ENCODE data around the gene ELFN1.

ELFN1 gene

DNA sequence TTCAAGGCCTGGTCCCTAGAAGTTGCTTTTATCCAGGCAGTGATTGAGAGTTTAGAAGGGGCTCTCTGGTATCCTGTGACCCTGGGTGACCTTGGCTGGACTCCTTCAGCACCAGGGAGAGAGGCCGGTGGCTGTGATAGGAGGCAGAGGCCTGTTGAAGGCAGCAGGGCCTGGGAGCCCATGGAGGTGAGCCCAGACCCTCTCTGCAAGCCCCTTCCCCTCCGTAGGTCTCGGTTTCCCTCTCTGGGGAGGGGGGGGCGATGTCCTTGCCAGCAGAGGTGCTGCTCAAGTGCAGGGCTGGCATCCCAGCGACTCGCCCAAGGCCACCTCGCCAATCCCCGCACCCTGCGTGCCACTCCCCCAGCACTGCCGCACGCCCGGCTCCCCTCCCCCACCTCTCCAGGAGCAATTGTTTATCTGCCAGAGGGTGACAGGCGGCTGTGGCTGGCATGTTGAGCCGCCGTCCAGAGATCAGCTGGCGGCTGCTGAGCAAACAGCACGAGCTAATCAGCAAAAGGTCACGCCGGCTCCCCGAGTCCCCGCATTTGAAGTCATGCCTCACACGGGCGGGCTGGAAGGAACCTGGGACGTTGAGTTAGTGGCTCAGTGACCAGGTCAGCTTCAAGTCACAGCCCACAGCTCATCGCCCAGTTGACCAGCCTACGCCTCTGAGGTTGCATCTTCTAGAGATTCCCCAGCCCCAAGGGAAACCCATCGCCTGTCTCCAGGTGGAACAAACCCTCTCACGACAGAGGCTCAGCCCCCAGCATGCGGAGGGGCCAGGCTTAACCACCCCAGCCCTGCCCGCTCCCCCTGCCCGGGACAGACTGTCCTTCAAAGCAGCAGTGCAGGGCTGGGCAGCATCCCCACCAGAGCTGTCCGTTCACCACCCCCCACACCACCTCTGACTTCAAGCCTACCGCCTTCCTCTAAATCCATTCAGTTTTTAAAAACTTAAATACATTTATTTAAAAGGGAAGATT, 43.7 kb downstream of the ELFN1 start:
- H3K27ac ChIP-seq (ENCODE audit: low read depth, low read length) = no peak overlapping the region
- H2BK15ac ChIP-seq (replicated peaks; ENCODE audit: low read depth) = no peak overlapping the region
- peak overlapping the region; percentile 13 for H3K9ac ChIP-seq (ENCODE audit: low read length)
- DNase-seq = peak; percentile 82
- no peak overlapping the region for H3K4me3 ChIP-seq (ENCODE audit: low read length)
- no peak overlapping the region for H3K4ac ChIP-seq (ENCODE audit: low read depth, low read length)
- no CpG with 5 or more reads among the region's 33 CpGs for WGBS (ENCODE audit: extremely low coverage, insufficient coverage, low lambda C conversion rate)
- no peak overlapping the region for H2BK120ac ChIP-seq (ENCODE audit: low read depth, low read length)
- H3K56ac ChIP-seq (ENCODE audit: low read length) = peak overlapping the region; percentile 78
- H4K8ac ChIP-seq (ENCODE audit: low read depth, low read length) = no peak overlapping the region
- H3K79me1 ChIP-seq (ENCODE audit: low read length) = no peaks in the 10 kb centered on the region
- no peaks in the 10 kb centered on the region for H3K27me3 ChIP-seq (ENCODE audit: insufficient read depth, low read length, poor library complexity)
- no peak overlapping the region for H3K18ac ChIP-seq (ENCODE audit: low read length)
- H2BK5ac ChIP-seq (ENCODE audit: low read length) = peak overlapping the region; percentile 39
- no peak overlapping the region for H4K5ac ChIP-seq (ENCODE audit: low read length)
- no peaks in the 10 kb centered on the region for H3K79me2 ChIP-seq (ENCODE audit: control insufficient read depth, insufficient read depth, low read length)
- no peaks in the 10 kb centered on the region for H3K36me3 ChIP-seq (ENCODE audit: control insufficient read depth, insufficient read depth, low read length)
- no peak overlapping the region for H2AK5ac ChIP-seq (ENCODE audit: low read length)
- H3K4me2 ChIP-seq (ENCODE audit: low read length) = no peak overlapping the region
- no peak overlapping the region for H3K23ac ChIP-seq (ENCODE audit: low read length)
- peaks cover 14% of the 10 kb centered on the region for H3K4me1 ChIP-seq (ENCODE audit: control insufficient read depth, low read depth, low read length)

DNA sequence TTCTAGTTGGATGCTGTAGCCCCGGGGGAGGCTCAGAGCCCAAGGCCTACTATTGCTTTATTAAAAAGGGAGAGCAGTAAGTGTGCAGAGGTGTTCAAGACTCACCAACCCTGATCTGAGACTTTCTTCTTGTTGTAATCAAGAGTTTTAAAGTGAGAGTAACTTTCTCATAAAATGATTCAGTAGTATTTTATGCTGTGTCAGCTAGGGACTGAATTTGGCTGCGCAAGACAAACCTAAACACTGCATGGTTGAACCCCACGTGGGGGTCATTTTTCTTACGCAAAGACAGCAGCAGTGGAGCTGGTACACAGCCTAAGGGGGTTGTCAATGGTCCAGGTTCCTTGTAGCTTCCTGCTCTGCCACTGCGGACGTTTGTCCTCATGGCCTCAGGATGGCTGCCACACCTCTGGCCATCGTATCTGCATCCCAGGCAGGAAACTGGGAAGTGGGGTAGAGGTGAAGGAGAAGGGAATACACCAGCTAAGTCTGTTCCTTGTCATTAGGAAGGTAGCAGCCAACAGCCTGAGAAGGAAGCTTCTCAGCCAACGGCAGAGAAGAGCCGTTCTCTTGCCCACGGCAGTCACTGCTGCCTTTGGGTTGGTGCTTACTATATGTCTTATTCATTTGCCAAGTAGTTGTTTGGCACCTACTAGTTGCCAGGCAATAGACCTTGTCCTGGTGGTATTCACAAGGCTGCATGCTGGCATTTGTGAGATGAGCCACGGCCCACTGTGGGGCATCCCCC, 44.7 kb downstream of the ELFN1 start:
- Histone ChIP-seq H3K4me2 (ENCODE audit: low read length) (no peak overlapping the region), H2BK120ac (ENCODE audit: low read depth, low read length) (no peak overlapping the region), H3K4me1 (ENCODE audit: control insufficient read depth, low read depth, low read length) (peaks cover 16% of the 10 kb centered on the region), H2BK15ac (replicated peaks; ENCODE audit: low read depth) (no peak overlapping the region), H3K4me3 (ENCODE audit: low read length) (no peak overlapping the region), H3K9ac (ENCODE audit: low read length) (no peak overlapping the region), H4K5ac (ENCODE audit: low read length) (no peak overlapping the region), H3K23ac (ENCODE audit: low read length) (no peak overlapping the region), H3K27me3 (ENCODE audit: insufficient read depth, low read length, poor library complexity) (no peaks in the 10 kb centered on the region), H2BK5ac (ENCODE audit: low read length) (peak overlapping the region; percentile 37), H2AK5ac (ENCODE audit: low read length) (peak overlapping the region; percentile 38), H3K18ac (ENCODE audit: low read length) (no peak overlapping the region), H3K27ac (ENCODE audit: low read depth, low read length) (no peak overlapping the region), H3K79me1 (ENCODE audit: low read length) (no peaks in the 10 kb centered on the region), H4K8ac (ENCODE audit: low read depth, low read length) (no peak overlapping the region), H3K56ac (ENCODE audit: low read length) (no peak overlapping the region), H3K79me2 (ENCODE audit: control insufficient read depth, insufficient read depth, low read length) (no peaks in the 10 kb centered on the region), H3K36me3 (ENCODE audit: control insufficient read depth, insufficient read depth, low read length) (no peaks in the 10 kb centered on the region), H3K4ac (ENCODE audit: low read depth, low read length) (no peak overlapping the region)
- no CpG with 5 or more reads among the region's 11 CpGs for WGBS (ENCODE audit: extremely low coverage, insufficient coverage, low lambda C conversion rate)
- DNase-seq = no peak

DNA sequence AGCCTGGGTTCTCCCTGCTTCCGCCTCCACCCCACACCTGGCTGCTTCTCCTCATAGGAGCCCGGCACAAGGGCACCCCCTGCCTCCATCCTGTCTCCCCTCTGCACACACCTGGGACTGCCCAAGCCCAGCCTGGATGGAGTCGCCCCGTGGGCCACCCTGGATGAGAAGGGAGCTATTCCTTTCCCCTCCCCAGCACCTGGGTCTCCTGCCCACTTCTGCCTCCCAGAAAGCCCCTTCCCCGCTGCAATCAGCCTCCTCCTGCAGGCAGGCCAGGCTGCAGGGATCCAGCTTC, 45.2 kb downstream of the ELFN1 start:
- DNase-seq = no peak

DNA sequence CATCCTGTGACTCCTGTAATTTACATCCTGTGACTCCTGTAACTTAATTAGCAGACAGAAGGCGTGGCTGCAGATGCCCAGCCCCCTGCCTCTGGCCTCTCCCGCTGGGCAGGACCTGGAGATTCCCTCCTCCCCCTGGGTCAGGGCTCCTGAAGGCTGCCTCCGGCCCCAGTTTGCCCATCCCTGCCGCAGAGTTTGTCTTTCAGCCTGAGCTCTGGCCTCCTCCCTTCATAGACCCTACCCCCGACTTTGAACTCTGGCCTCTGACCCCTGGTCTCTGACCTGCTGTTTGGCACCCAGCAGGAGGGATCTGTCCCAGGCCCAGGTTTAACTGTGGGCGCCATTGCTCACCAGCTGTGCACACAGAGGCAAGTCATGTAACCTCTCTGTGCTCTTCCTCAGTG, 45.6 kb downstream of the ELFN1 start:
- H4K5ac ChIP-seq (ENCODE audit: low read length) = no peak overlapping the region
- H3K4me1 ChIP-seq (ENCODE audit: control insufficient read depth, low read depth, low read length) = peaks cover 16% of the 10 kb centered on the region
- no peaks in the 10 kb centered on the region for H3K79me2 ChIP-seq (ENCODE audit: control insufficient read depth, insufficient read depth, low read length)
- DNase-seq = peak; percentile 66
- no peak overlapping the region for H2BK120ac ChIP-seq (ENCODE audit: low read depth, low read length)
- no peaks in the 10 kb centered on the region for H3K79me1 ChIP-seq (ENCODE audit: low read length)
- H2BK5ac ChIP-seq (ENCODE audit: low read length) = no peak overlapping the region
- no peak overlapping the region for H2AK5ac ChIP-seq (ENCODE audit: low read length)
- H3K4me3 ChIP-seq (ENCODE audit: low read length) = no peak overlapping the region
- H3K36me3 ChIP-seq (ENCODE audit: control insufficient read depth, insufficient read depth, low read length) = no peaks in the 10 kb centered on the region
- H3K4me2 ChIP-seq (ENCODE audit: low read length) = no peak overlapping the region
- H3K27ac ChIP-seq (ENCODE audit: low read depth, low read length) = no peak overlapping the region
- no CpG with 5 or more reads among the region's 6 CpGs for WGBS (ENCODE audit: extremely low coverage, insufficient coverage, low lambda C conversion rate)
- H3K23ac ChIP-seq (ENCODE audit: low read length) = no peak overlapping the region
- no peak overlapping the region for H3K4ac ChIP-seq (ENCODE audit: low read depth, low read length)
- H3K56ac ChIP-seq (ENCODE audit: low read length) = peak overlapping the region; percentile 6
- H3K27me3 ChIP-seq (ENCODE audit: insufficient read depth, low read length, poor library complexity) = no peaks in the 10 kb centered on the region
- H3K9ac ChIP-seq (ENCODE audit: low read length) = no peak overlapping the region
- no peak overlapping the region for H3K18ac ChIP-seq (ENCODE audit: low read length)
- H4K8ac ChIP-seq (ENCODE audit: low read depth, low read length) = no peak overlapping the region
- H2BK15ac ChIP-seq (replicated peaks; ENCODE audit: low read depth) = no peak overlapping the region

More for the DNA sequence above, 45.2 kb downstream of the ELFN1 start:
- H3K9ac ChIP-seq (ENCODE audit: low read length) = no peak overlapping the region
- peak overlapping the region; percentile 37 for H2BK5ac ChIP-seq (ENCODE audit: low read length)
- H3K4me3 ChIP-seq (ENCODE audit: low read length) = no peak overlapping the region
- peaks cover 16% of the 10 kb centered on the region for H3K4me1 ChIP-seq (ENCODE audit: control insufficient read depth, low read depth, low read length)
- WGBS (ENCODE audit: extremely low coverage, insufficient coverage, low lambda C conversion rate) = no CpG with 5 or more reads among the region's 5 CpGs
- H4K8ac ChIP-seq (ENCODE audit: low read depth, low read length) = no peak overlapping the region
- H3K79me2 ChIP-seq (ENCODE audit: control insufficient read depth, insufficient read depth, low read length) = no peaks in the 10 kb centered on the region
- no peak overlapping the region for H3K56ac ChIP-seq (ENCODE audit: low read length)
- H4K5ac ChIP-seq (ENCODE audit: low read length) = no peak overlapping the region
- no peak overlapping the region for H3K23ac ChIP-seq (ENCODE audit: low read length)
- H3K27ac ChIP-seq (ENCODE audit: low read depth, low read length) = no peak overlapping the region
- no peak overlapping the region for H3K18ac ChIP-seq (ENCODE audit: low read length)
- no peak overlapping the region for H3K4me2 ChIP-seq (ENCODE audit: low read length)
- no peak overlapping the region for H2BK120ac ChIP-seq (ENCODE audit: low read depth, low read length)
- no peaks in the 10 kb centered on the region for H3K79me1 ChIP-seq (ENCODE audit: low read length)
- no peak overlapping the region for H3K4ac ChIP-seq (ENCODE audit: low read depth, low read length)
- no peaks in the 10 kb centered on the region for H3K36me3 ChIP-seq (ENCODE audit: control insufficient read depth, insufficient read depth, low read length)
- H2AK5ac ChIP-seq (ENCODE audit: low read length) = peak overlapping the region; percentile 38
- H3K27me3 ChIP-seq (ENCODE audit: insufficient read depth, low read length, poor library complexity) = no peaks in the 10 kb centered on the region
- H2BK15ac ChIP-seq (replicated peaks; ENCODE audit: low read depth) = no peak overlapping the region

DNA sequence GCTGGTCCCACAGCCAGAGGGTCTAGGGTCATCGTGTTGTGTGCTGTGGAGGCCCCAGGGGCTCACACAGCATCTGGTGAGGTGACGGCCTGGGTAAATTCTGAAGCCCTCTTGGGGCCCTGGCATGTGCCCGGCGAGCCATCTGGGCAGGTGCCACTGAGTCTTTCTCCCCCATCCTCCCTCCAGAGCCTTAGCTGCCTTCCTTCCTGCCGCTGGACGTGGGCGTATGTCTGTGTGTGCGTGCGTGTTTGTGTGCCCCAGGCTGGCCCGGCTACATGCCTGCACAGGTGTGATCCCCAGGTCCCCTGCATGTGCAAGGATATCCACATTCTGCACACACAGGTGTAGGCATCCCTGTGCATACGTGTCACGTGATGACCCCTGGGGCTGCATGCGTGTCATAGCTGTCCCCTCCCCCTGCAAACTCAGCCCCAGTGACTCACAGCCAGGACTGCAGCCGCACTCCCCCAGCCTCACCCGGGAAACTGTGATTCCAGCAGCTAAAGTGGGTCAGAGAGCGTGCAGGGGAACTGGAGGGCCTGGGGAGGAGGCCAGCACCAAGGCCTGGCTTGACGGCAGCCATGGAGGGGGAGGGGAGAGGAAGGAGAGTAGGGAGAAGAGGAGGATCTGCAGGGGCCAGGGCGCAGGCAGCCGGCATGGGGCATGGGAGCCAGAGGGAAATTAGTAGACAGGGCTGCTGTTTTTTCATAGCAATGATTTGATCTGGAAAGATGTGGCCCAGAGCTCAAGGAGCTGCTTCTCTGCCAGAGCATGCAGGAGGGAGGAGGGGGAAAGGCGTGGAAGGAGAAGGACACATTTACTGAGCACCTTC, 46.4 kb downstream of the ELFN1 start:
- H4K5ac ChIP-seq (ENCODE audit: low read length) = no peak overlapping the region

More for the DNA sequence above, 46.4 kb downstream of the ELFN1 start:
- Histone ChIP-seq H2AK5ac (ENCODE audit: low read length) (no peak overlapping the region), H3K4me3 (ENCODE audit: low read length) (no peak overlapping the region), H3K18ac (ENCODE audit: low read length) (no peak overlapping the region), H3K36me3 (ENCODE audit: control insufficient read depth, insufficient read depth, low read length) (no peaks in the 10 kb centered on the region), H2BK15ac (replicated peaks; ENCODE audit: low read depth) (no peak overlapping the region), H3K4me1 (ENCODE audit: control insufficient read depth, low read depth, low read length) (peaks cover 16% of the 10 kb centered on the region), H3K27ac (ENCODE audit: low read depth, low read length) (no peak overlapping the region), H4K8ac (ENCODE audit: low read depth, low read length) (no peak overlapping the region), H3K4me2 (ENCODE audit: low read length) (no peak overlapping the region), H3K27me3 (ENCODE audit: insufficient read depth, low read length, poor library complexity) (no peaks in the 10 kb centered on the region), H3K9ac (ENCODE audit: low read length) (peak overlapping the region; percentile 32), H2BK5ac (ENCODE audit: low read length) (no peak overlapping the region), H3K79me1 (ENCODE audit: low read length) (no peaks in the 10 kb centered on the region), H3K23ac (ENCODE audit: low read length) (peak overlapping the region; percentile 90), H3K79me2 (ENCODE audit: control insufficient read depth, insufficient read depth, low read length) (no peaks in the 10 kb centered on the region), H3K4ac (ENCODE audit: low read depth, low read length) (no peak overlapping the region), H2BK120ac (ENCODE audit: low read depth, low read length) (no peak overlapping the region), H3K56ac (ENCODE audit: low read length) (peak overlapping the region; percentile 6)
- DNase-seq = no peak
- WGBS (ENCODE audit: extremely low coverage, insufficient coverage, low lambda C conversion rate) = no CpG with 5 or more reads among the region's 20 CpGs

All from mesendoderm (in vitro differentiated cells).